Fibroblast of lung (primary cell): ENCODE data around the gene C10orf71.

Source experiments
- CTCF ChIP-seq, 2 donors: IDR thresholded peaks in 1 of 2; conservative IDR thresholded peaks in 1 of 2; 1 replicate in 1 of 2; 2 replicates in 1 of 2; pipeline ENCODE4 v1.5.1; 2011 to 2012; ENCODE audit warnings: low read length in 2 of 2, control low read depth in 1 of 2, inconsistent platforms in 1 of 2, low read depth in 1 of 2, mild to moderate bottlenecking in 1 of 2
- EZH2 ChIP-seq: IDR thresholded peaks from 2 replicates; pipeline ENCODE4 v1.5.1; 2012; ENCODE audit warnings: low read length, control low read depth, mild to moderate bottlenecking; ENCODE audit errors: missing control alignments

GRCh38 chr10:49254150-49254549 lies 44.8 kb upstream of the C10orf71 start:
- no peak for TF ChIP-seq CTCF (conservative IDR thresholded peaks at IDR 0.05 in 1 of 2, IDR thresholded peaks at IDR 0.05 in 1 of 2; ENCODE audit: low read depth in 1 of 2, low read length in 2 of 2)
- no peak for TF ChIP-seq EZH2
